AG09319 (cell line): ENCODE data around the gene SPINT3.
"Not testable (repeated sequence)": the region's sequence is repeated elsewhere in the genome, so short reads cannot be mapped to it uniquely, and the experiment has no call there.

ENCODE experiments used
- DNase-seq: peaks from one replicate; pipeline ENCODE4 v3.0.0-alpha.2; 2010; ENCODE audit warnings: low read depth; ENCODE audit errors: extremely low read depth
- CTCF ChIP-seq: IDR thresholded peaks from 2 replicates; pipeline ENCODE4 v1.5.1; 2011; ENCODE audit warnings: low read depth, mild to moderate bottlenecking, inconsistent platforms, low read length, moderate library complexity

SPINT3 gene

DNA sequence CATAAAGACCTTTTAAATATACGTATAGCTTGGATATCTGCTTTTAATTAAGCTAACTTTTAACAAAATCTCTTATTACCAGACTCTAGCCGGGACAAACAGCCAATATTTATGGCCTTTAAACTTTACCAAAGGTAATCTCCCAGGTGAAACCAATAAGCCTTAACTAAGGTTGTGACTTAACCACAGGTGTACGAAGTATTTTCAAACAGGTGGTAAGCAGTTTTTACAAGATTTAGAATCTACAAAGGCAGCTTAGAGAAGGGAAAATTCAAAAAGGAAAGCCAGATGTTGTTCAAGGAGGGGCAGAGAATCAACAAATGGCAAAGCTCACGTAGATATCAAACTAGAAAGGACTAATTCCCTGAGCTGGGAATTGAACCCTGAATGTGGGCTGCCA lies 30.0 kb downstream of the SPINT3 start:
- no peak for DNase-seq

DNA sequence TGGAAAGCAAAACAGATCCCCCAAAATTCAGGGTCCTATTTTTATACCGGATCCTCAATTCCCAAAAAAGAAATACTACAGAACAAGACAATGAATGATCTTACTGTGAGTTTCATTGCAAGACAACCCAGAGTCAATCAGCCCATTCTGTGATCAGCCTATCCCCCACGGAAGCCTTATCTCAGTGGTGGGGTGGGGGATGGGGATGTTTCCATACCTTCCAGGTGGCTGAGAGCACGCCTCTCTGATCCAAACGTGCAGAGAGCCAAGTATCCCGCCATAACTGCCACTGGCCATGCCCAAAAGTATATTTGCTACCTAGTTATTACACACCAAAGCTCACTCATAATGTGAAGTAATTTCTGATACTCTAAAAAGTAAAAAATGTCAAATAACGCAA lies 30.7 kb downstream of the SPINT3 start:
- TF ChIP-seq CTCF = no peak
- no peak for DNase-seq

More for the DNA sequence above, 30.0 kb downstream of the SPINT3 start:
- no peak for TF ChIP-seq CTCF

DNA sequence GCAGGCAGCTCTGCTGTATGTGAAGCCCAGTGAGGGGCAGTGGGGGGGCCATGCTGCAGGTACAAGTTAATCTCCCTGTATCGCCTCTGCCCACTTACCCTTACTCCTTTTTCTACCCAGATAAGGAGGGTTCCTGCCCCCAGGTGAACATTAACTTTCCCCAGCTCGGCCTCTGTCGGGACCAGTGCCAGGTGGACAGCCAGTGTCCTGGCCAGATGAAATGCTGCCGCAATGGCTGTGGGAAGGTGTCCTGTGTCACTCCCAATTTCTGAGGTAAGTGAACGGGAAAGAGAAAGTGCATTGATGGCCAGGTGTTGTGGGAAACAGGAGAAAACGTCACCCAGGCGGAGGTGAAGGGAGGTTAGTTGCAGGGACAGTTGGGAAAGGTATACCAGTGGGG lies 35.6 kb downstream of the SPINT3 start:
- DNase-seq = no peak
- no peak for TF ChIP-seq CTCF

- not testable (repeated sequence) for DNase-seq
Measured at GRCh38 chr20:45477530-45478148, 37.8 kb downstream of the SPINT3 start.

DNA sequence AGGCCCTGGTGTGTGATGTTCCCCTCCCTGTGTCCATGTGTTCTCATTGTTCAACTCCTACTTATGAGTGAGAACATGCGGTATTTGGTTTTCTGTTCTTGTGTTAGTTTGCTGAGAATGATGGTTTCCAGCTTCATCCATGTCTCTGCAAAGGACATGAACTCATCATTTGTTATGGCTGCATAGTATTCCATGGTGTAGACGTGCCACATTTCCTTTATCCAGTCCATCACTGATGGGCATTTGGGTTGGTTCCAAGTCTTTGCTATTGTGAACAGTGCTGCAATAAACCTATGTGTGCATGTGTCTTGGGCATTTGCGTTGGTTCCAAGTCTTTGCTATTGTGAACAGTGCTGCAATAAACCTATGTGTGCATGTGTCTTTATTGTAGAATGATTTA lies 43.1 kb downstream of the SPINT3 start:
- DNase-seq = not testable (repeated sequence)

DNA sequence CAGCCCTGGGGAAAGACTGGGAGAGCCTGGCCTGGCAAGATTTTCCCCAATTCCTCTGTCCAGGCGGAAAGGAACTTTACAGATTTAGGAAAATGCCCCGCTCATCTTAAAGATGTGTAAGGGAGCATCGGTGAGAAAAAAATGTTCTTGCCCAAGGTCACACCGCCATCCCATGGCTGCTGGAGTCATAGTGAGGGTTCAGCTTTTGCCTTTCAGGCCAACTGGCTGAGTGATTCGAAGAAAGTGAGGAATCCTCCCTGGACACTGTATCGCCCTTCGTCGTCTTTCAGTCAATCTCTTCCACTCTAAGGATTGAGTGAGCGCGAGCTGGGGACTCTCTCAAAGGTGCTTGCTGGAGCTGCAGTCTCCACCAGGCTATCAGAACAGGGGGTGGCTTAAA lies 44.5 kb downstream of the SPINT3 start:
- DNase-seq = no peak
- TF ChIP-seq CTCF = no peak; the same call in 1 of the 2 replicates

DNA sequence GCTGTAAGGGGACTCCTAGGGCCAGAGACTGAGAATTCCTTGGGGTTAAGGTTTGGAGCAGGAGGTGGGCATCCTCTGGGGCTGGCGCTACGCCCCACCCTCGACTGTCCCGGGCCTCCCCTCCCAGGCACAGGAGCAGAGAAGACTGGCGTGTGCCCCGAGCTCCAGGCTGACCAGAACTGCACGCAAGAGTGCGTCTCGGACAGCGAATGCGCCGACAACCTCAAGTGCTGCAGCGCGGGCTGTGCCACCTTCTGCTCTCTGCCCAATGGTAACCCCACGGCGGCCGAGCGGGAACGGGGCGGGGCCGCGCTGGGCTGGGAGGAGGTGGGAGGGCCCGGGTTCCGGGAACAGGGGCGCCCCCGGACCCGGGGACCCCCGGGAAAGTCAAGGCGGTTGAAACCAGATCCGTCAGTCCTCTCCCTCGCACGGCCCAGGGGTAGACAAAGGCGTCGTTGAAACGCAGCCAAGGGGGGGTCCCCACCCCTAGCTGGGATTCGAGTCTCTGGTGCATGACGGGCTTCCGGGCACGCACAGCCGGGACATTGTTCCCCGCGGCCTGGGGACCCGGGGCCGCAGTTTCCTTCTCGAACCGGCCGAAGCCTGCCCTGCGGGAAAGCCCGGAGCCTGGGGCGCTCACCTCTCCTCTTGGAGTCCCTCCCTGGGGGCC lies 45.0 kb downstream of the SPINT3 start:
- TF ChIP-seq CTCF = no peak
- no peak for DNase-seq

DNA sequence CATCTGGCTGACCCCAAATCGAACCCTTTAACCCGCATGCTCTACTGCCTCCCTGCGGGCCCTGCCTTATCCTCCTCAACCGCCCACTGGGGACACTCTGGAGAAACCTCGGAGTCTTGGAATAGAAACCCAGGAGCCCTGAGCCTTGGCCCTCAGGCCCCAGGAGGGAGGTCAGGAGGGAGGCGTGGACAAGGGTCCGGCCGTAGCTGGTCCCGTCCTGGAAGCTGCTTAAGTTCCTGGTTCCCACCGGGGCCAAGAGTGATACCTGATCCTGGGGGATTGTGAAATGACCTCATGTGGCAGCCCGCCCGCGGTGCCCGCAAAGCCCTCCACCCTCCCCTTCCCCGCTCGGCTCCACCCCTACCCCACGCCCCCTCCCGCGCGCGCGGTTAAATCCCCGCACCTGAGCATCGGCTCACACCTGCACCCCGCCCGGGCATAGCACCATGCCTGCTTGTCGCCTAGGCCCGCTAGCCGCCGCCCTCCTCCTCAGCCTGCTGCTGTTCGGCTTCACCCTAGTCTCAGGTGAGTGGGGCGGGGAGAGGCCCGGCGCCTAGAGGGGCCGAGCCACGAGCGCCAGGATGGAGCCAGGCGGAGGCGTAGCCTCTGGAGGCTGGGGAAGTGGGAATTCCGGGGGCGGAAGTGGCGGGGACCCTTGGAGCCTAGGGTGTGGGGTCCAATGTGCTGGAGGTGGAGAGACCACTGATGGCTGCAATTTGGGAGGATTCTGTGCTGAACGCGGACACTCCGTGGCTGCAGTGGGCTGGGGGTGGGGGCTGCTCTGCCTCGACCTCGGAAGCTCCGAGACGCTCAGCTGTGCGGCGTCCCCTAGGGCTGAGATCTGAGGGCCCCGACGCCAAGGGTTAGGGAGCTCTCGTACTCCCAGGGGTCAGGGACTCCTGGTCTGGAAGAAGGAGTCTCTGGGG lies 45.8 kb downstream of the SPINT3 start, which contains the start of gene WFDC2:
TSS of gene WFDC2 (plus strand) at position 418 of the 926 bp plus-strand sequence. CDS start at position 447, 29 bp downstream.
- no peak for DNase-seq
- no peak for TF ChIP-seq CTCF
